AG10803 (cell line): ENCODE measurements around the gene KCNN3.

Source experiments
- DNase-seq: peaks from one replicate; pipeline ENCODE4 v3.0.0; 2010; ENCODE audit warnings: low read depth
- H3K4me3 ChIP-seq: 2 replicates; pipeline ENCODE4 v1.5.1; 2011; ENCODE audit warnings: mild to moderate bottlenecking, low read length, control low read depth
- TF ChIP-seq, protein P1 (sequence below): conservative IDR thresholded peaks from 2 replicates; pipeline ENCODE4 v1.5.1; 2011; ENCODE audit warnings: mild to moderate bottlenecking, low read length, control low read depth, inconsistent platforms

Gene KCNN3

DNA sequence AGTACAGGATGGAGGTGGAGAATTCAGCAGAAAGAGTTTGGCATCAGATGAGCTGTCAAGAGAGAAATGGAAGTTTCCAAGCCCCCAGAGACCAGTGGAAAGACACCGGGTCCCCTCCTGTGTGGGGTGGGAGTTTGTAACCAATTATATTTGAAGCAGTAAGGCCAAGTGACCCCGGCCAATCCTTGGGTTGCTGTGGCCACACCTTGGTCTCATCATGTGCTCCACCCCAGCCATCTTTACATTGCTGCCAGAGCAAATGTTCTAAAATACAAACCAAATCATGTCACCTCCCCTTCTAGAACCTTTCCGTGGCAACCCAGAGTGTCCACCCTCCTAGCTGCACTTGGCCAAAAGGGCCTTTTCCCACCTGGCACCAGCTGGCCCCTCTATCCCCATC lies 86.1 kb downstream of the KCNN3 start:
- no peak for DNase-seq
- TF ChIP-seq, protein P1, sequence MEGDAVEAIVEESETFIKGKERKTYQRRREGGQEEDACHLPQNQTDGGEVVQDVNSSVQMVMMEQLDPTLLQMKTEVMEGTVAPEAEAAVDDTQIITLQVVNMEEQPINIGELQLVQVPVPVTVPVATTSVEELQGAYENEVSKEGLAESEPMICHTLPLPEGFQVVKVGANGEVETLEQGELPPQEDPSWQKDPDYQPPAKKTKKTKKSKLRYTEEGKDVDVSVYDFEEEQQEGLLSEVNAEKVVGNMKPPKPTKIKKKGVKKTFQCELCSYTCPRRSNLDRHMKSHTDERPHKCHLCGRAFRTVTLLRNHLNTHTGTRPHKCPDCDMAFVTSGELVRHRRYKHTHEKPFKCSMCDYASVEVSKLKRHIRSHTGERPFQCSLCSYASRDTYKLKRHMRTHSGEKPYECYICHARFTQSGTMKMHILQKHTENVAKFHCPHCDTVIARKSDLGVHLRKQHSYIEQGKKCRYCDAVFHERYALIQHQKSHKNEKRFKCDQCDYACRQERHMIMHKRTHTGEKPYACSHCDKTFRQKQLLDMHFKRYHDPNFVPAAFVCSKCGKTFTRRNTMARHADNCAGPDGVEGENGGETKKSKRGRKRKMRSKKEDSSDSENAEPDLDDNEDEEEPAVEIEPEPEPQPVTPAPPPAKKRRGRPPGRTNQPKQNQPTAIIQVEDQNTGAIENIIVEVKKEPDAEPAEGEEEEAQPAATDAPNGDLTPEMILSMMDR: no peak

DNA sequence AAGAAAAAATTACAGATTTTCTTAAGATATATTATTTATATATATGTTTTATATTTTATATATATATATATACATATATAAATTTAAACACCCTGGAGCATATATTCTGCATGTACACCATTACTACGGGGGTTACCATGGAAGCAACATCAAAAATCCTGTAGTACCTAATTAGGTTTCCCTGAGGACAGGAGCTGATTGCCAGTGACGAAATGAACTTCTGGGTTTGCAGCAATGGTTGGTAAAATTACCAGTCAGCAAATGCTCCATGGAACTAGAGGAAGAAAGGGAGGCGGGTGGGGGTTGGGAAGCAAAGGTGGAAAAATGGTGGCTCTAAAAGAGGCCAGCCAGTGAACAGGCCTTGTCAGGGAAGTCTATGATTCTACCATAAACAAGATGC lies 89.5 kb downstream of the KCNN3 start:
- no peak overlapping the region for H3K4me3 ChIP-seq
- TF ChIP-seq, protein P1: no peak
- DNase-seq: no peak

More for the DNA sequence above, 86.1 kb downstream of the KCNN3 start:
- H3K4me3 ChIP-seq: no peak overlapping the region

DNA sequence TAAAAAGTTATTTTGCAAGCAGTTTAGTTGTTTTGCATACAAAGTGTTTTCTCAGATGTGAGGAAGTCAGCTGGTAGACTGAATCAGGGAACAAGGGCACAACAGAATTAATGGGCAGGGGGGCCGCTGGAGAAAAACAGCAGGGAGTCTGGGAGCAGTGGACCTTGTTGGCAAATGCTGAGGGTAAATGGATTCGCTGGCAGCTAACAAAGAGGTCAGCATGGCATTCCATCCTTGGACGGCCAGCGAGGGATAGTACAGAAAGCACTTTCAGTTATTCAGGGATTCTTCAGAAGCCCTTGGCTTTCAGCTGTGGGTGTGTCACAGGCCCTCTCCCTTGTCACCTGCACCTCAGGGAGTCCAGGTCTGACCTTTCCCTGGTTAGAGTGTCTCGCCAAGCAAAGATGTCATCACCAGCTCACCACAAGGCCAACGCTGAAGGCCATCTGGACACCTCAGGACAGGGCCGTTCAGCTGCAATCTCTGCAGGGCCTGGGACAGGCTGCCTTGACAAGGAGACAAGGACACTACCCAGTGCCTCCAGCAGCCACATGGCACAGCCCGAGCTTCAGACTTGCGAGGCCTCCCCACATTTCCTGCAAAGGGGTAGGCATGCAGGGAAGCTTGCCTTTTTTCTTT lies 90.4 kb downstream of the KCNN3 start:
- no peak for DNase-seq
- H3K4me3 ChIP-seq: no peak overlapping the region
- TF ChIP-seq, protein P1: no peak

DNA sequence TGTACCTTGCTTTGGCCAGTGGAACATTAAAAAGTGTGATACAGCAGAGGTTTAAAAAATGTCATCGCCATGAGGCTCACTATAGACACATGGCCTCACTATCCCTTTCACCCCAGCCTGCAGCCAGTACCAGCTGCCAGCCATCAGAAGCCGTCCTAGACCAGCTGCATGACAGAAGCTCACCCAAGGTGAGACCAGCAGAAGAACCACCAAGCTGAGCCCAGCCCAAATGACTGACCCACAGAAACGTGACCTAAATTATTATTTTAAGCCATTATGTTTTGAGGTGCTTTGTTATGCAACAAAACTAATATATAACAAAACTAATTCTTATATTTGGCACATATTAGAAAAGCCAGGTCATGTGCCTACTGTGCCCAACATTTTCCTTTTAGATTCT lies 91.1 kb downstream of the KCNN3 start:
- no peak overlapping the region for H3K4me3 ChIP-seq
- no peak for DNase-seq
- TF ChIP-seq, protein P1: no peak

DNA sequence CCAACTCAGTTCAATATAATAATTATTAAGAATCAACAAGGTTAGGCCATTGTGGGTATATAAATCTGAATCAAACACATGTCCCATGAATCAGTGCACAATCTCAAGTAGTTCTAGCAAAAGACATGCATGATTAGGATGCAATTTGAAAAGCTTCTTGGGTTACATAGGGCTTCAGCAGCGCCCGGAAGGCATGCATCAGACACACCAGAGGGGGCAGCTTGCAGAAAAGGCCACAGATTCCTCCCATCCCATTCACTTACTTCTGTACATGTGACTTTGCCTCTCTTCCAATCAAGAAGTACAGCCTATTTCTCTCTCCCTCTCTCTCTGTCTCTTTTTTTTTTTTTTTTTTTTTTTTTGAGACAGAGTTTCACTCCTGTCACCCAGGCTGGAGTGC lies 91.8 kb downstream of the KCNN3 start:
- TF ChIP-seq, protein P1: no peak
- no peak for DNase-seq
- no peak overlapping the region for H3K4me3 ChIP-seq

DNA sequence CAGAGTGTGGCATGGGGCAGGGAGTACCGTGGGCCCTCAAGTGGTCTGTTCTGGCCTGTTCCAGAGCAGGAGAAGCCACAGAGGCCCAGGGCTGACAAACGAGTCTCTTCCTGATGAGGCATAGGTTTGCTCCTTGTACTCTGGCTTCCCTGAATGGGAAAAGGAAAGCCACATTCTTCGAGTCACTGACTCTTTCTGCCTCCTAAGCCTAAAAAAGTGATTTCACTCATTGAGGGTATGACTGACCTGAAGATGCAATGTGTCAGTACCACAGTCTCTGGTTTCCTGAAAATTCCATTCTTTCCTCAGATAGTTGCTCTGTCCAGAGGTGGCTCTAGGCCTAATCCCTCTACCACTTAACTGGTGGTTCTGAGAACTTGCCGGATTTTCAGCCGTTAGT lies 92.3 kb downstream of the KCNN3 start:
- H3K4me3 ChIP-seq: no peak overlapping the region
- TF ChIP-seq, protein P1: no peak
- DNase-seq: no peak

DNA sequence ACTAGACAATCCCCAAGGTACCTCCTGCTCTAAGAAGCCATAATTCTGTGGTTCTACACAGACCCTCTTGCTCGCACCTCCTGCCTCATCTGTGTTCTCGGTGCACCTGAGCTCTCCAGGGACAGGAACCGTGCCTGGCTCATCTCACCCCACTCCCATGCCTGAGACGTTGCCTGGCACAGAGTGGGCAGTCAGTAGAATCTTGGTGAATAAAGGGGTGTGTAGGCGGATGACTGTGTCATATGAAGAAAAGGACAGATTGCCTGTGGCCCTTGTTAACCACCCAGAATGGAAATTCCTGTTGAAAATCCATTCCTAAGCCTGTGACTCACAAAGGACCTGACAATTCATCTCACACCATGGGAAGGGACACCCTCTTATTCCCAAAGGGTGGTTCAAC lies 92.9 kb downstream of the KCNN3 start:
- DNase-seq: no peak
- TF ChIP-seq, protein P1: no peak
- no peak overlapping the region for H3K4me3 ChIP-seq
